Measurements from ENCODE around the gene CCDC13. TPM values are rescaled to one million over a fixed set of nuclear protein-coding genes. Genes with fewer than 3 reads are reported as not detected.

CCDC13 gene
- total and polyA plus RNA-seq, 2 experiments from 2014 or later: 0.27 to 0.45 TPM

- peaks cover 20% of the 10 kb centered on the region; the same call in 2 of the 3 replicates for H3K9me3 Mint-ChIP-seq
Observed at GRCh38 chr3:42764115-42764514, 8.9 kb downstream of the CCDC13 start.

DNA sequence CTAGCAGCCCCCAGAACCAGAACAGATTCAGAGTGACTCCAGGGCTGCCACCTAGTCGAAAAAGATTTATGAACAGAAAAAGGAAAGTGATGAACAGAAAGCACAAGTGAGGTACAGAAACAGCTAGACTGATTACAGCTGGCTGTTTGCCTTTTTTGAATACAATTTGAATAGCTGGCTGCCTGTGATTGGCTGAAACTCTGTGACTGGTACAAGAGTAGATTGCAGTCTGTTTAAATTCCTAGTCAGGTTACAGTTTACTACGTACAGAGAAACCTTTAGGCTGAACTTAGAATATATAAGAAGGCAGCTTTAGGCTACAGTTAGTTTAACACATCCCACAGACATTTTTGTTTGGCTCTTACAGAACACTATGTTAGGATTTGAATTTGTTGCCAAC is 10.0 kb downstream of the CCDC13 start:
- Histone ChIP-seq H2AFZ (no peak overlapping the region), H3K79me2 (replicated peaks; ENCODE audit: insufficient read depth) (no peaks in the 10 kb centered on the region), H3K4me2 (no peak overlapping the region), H3K27me3 (ENCODE audit: insufficient read depth) (no peaks in the 10 kb centered on the region), H3K4me3 (no peak overlapping the region), H3K27ac (ENCODE audit: low read depth) (no peak overlapping the region), H3F3A (replicated peaks; ENCODE audit: low read depth) (no peaks in the 10 kb centered on the region), H3K4me1 (ENCODE audit: insufficient read depth) (peaks cover 7% of the 10 kb centered on the region), H4K20me1 (replicated peaks; ENCODE audit: insufficient read depth) (no peaks in the 10 kb centered on the region), H3K9me2 (ENCODE audit: insufficient read depth) (no peaks in the 10 kb centered on the region), H3K36me3 (ENCODE audit: insufficient read depth) (no peaks in the 10 kb centered on the region)
- DNase-seq (ENCODE audit: low spot score) (no peak), ATAC-seq (no peak)
- Mint-ChIP-seq H3K27me3 (ENCODE audit: insufficient read depth, low read depth, poor library complexity) (peaks cover 9% of the 10 kb centered on the region), H3K4me3 (no peak overlapping the region), H3K4me1 (peaks cover 13% of the 10 kb centered on the region), H3K36me3 (ENCODE audit: low read depth) (no peaks in the 10 kb centered on the region; the same call in 2 of the 3 replicates), H3K9me3 (peaks cover 9% of the 10 kb centered on the region; the same call in 1 of the 3 replicates), H3K27ac (no peak overlapping the region)
- TF ChIP-seq JUNB (IDR thresholded peaks at IDR 0.05; ENCODE audit: unreplicated experiment) (no peak), NANOG (IDR thresholded peaks at IDR 0.05; ENCODE audit: borderline replicate concordance) (no peak), STAT1 (IDR thresholded peaks at IDR 0.05; ENCODE audit: unreplicated experiment) (no peak), ZNF114 (CRISPR knock-in tag; IDR thresholded peaks at IDR 0.05) (no peak), POLR2AphosphoS5 (IDR thresholded peaks at IDR 0.05; ENCODE audit: low read depth) (no peak), EZH2phosphoT487 (IDR thresholded peaks at IDR 0.05; ENCODE audit: unreplicated experiment) (no peak)
- TF ChIP-seq, protein P1, sequence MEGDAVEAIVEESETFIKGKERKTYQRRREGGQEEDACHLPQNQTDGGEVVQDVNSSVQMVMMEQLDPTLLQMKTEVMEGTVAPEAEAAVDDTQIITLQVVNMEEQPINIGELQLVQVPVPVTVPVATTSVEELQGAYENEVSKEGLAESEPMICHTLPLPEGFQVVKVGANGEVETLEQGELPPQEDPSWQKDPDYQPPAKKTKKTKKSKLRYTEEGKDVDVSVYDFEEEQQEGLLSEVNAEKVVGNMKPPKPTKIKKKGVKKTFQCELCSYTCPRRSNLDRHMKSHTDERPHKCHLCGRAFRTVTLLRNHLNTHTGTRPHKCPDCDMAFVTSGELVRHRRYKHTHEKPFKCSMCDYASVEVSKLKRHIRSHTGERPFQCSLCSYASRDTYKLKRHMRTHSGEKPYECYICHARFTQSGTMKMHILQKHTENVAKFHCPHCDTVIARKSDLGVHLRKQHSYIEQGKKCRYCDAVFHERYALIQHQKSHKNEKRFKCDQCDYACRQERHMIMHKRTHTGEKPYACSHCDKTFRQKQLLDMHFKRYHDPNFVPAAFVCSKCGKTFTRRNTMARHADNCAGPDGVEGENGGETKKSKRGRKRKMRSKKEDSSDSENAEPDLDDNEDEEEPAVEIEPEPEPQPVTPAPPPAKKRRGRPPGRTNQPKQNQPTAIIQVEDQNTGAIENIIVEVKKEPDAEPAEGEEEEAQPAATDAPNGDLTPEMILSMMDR (conservative IDR thresholded peaks at IDR 0.05; ENCODE audit: low read depth in 2 of 2): no peak

More at GRCh38 chr3:42764115-42764514, 8.9 kb downstream of the CCDC13 start:
- Mint-ChIP-seq H3K27ac (no peak overlapping the region), H3K4me3 (no peak overlapping the region), H3K36me3 (ENCODE audit: low read depth) (no peaks in the 10 kb centered on the region; the same call in 2 of the 3 replicates), H3K27me3 (ENCODE audit: insufficient read depth, low read depth, poor library complexity) (peaks cover 9% of the 10 kb centered on the region), H3K4me1 (peaks cover 13% of the 10 kb centered on the region)
- DNase-seq (ENCODE audit: low spot score) (no peak), ATAC-seq (no peak)
- Histone ChIP-seq H3K36me3 (ENCODE audit: insufficient read depth) (no peaks in the 10 kb centered on the region), H3F3A (replicated peaks; ENCODE audit: low read depth) (no peaks in the 10 kb centered on the region), H3K4me2 (no peak overlapping the region; the same call in 1 of the 2 replicates), H3K9me2 (ENCODE audit: insufficient read depth) (no peaks in the 10 kb centered on the region), H3K4me3 (no peak overlapping the region), H3K27ac (ENCODE audit: low read depth) (no peak overlapping the region), H2AFZ (no peak overlapping the region), H3K79me2 (replicated peaks; ENCODE audit: insufficient read depth) (no peaks in the 10 kb centered on the region), H4K20me1 (replicated peaks; ENCODE audit: insufficient read depth) (no peaks in the 10 kb centered on the region), H3K27me3 (ENCODE audit: insufficient read depth) (no peaks in the 10 kb centered on the region), H3K4me1 (ENCODE audit: insufficient read depth) (peaks cover 7% of the 10 kb centered on the region)
- no peak for TF ChIP-seq ZNF114 (CRISPR knock-in tag; IDR thresholded peaks at IDR 0.05)
- TF ChIP-seq, protein P2, sequence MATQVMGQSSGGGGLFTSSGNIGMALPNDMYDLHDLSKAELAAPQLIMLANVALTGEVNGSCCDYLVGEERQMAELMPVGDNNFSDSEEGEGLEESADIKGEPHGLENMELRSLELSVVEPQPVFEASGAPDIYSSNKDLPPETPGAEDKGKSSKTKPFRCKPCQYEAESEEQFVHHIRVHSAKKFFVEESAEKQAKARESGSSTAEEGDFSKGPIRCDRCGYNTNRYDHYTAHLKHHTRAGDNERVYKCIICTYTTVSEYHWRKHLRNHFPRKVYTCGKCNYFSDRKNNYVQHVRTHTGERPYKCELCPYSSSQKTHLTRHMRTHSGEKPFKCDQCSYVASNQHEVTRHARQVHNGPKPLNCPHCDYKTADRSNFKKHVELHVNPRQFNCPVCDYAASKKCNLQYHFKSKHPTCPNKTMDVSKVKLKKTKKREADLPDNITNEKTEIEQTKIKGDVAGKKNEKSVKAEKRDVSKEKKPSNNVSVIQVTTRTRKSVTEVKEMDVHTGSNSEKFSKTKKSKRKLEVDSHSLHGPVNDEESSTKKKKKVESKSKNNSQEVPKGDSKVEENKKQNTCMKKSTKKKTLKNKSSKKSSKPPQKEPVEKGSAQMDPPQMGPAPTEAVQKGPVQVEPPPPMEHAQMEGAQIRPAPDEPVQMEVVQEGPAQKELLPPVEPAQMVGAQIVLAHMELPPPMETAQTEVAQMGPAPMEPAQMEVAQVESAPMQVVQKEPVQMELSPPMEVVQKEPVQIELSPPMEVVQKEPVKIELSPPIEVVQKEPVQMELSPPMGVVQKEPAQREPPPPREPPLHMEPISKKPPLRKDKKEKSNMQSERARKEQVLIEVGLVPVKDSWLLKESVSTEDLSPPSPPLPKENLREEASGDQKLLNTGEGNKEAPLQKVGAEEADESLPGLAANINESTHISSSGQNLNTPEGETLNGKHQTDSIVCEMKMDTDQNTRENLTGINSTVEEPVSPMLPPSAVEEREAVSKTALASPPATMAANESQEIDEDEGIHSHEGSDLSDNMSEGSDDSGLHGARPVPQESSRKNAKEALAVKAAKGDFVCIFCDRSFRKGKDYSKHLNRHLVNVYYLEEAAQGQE (IDR thresholded peaks at IDR 0.05; ENCODE audit: unreplicated experiment): no peak
- TF ChIP-seq ZNF331 (CRISPR knock-in tag; IDR thresholded peaks at IDR 0.05; ENCODE audit: low read depth): no peak
- TF ChIP-seq EZH2phosphoT487 (IDR thresholded peaks at IDR 0.05; ENCODE audit: unreplicated experiment): no peak
